Measurements from ENCODE around the gene DGKQ. TPM values are rescaled to one million over a fixed set of nuclear protein-coding genes. Genes with fewer than 3 reads are reported as not detected.

The DGKQ gene
- total and polyA plus RNA-seq, 2 of the 13 experiments (the other 11 are each of a cell fraction or from before 2014, with no cell fraction given) = 4.5 to 7.2 TPM

DNA sequence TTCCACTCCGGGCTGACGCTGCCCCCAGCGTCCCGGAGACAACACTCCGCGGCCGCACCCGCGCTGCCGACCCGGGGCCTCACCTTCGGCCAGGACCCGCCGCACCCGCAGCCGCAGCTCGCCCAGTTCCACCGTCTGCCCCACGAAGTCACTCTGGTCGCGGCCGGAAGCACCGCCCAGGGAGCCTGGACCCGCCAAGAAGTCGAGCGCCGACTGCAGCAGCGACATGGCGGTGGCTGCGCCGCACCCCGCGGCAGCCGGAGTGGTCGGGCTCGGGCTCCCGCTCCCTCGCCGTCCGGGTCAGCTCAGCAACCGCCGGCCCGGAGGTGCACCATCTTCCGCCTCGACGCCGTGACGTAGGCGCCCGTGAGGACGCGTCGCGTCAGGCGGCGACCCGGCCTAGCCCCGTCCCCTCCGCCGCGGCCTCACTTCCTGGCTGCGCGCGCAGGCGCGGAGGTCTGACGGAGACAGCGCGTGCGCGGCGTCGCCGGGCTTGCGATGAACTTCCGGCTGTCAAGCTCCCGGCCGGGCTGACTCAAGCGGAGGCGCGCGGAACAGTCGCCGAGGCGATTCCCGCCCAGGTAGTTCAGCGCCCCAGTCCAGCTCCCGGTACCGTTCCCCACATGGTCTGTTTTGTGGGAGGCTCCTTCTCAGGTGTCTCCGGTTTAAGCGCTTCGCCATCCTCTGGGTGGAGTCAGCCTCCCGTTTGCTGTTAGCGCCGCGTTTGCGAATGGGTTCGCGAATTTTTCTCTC lies 41.2 kb downstream of the DGKQ start, which contains the start of the genes GAK and TMEM175 (continued):
- TF ChIP-seq, protein P1, sequence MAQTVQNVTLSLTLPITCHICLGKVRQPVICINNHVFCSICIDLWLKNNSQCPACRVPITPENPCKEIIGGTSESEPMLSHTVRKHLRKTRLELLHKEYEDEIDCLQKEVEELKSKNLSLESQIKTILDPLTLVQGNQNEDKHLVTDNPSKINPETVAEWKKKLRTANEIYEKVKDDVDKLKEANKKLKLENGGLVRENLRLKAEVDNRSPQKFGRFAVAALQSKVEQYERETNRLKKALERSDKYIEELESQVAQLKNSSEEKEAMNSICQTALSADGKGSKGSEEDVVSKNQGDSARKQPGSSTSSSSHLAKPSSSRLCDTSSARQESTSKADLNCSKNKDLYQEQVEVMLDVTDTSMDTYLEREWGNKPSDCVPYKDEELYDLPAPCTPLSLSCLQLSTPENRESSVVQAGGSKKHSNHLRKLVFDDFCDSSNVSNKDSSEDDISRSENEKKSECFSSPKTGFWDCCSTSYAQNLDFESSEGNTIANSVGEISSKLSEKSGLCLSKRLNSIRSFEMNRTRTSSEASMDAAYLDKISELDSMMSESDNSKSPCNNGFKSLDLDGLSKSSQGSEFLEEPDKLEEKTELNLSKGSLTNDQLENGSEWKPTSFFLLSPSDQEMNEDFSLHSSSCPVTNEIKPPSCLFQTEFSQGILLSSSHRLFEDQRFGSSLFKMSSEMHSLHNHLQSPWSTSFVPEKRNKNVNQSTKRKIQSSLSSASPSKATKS (CRISPR knock-in tag; IDR thresholded peaks at IDR 0.05) = no peak
- peak; percentile 81; the same call in 1 of the 2 replicates for TF ChIP-seq EED (CRISPR knock-in tag; IDR thresholded peaks at IDR 0.05)
- TF ChIP-seq, protein P2, sequence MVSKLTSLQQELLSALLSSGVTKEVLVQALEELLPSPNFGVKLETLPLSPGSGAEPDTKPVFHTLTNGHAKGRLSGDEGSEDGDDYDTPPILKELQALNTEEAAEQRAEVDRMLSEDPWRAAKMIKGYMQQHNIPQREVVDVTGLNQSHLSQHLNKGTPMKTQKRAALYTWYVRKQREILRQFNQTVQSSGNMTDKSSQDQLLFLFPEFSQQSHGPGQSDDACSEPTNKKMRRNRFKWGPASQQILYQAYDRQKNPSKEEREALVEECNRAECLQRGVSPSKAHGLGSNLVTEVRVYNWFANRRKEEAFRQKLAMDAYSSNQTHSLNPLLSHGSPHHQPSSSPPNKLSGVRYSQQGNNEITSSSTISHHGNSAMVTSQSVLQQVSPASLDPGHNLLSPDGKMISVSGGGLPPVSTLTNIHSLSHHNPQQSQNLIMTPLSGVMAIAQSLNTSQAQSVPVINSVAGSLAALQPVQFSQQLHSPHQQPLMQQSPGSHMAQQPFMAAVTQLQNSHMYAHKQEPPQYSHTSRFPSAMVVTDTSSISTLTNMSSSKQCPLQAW (CRISPR knock-in tag; IDR thresholded peaks at IDR 0.05) = peak; percentile 23; the same call in 1 of the 2 replicates
- no peak for TF ChIP-seq EZH2 (conservative IDR thresholded peaks at IDR 0.05; ENCODE audit: low read depth, low read length)
- peak; percentile 77 for TF ChIP-seq ARNT2 (CRISPR knock-in tag; IDR thresholded peaks at IDR 0.05; ENCODE audit: low read depth)
- TF ChIP-seq ZNF775 (CRISPR knock-in tag; IDR thresholded peaks at IDR 0.05; ENCODE audit: borderline replicate concordance) = no peak
- no peak for TF ChIP-seq HNF4A (CRISPR knock-in tag; IDR thresholded peaks at IDR 0.05)
- TF ChIP-seq MZF1 (CRISPR knock-in tag; IDR thresholded peaks at IDR 0.05; ENCODE audit: borderline replicate concordance) = no peak
- 0 out of 2 replicates have a peak, but pooled peaks have one; percentile 3 for TF ChIP-seq ZNF362 (CRISPR knock-in tag; IDR thresholded peaks at IDR 0.05; ENCODE audit: borderline replicate concordance)
- no peak for TF ChIP-seq TCF7L2 (IDR thresholded peaks at IDR 0.05; ENCODE audit: low read depth, low read length)
- TF ChIP-seq RAD21 (CRISPR knock-in tag; IDR thresholded peaks at IDR 0.05) = 0 out of 2 replicates have a peak, but pooled peaks have one; percentile 26
- TF ChIP-seq ZNF354B (CRISPR knock-in tag; IDR thresholded peaks at IDR 0.05) = 0 out of 2 replicates have a peak, but pooled peaks have one; percentile 85
- no peak for TF ChIP-seq FUBP1 (CRISPR knock-in tag; IDR thresholded peaks at IDR 0.05; ENCODE audit: borderline replicate concordance)
- TF ChIP-seq RNF2 (conservative IDR thresholded peaks at IDR 0.05; ENCODE audit: low read depth) = 0 out of 2 replicates have a peak, but pooled peaks have one; percentile 57
- TF ChIP-seq TFAP4 (IDR thresholded peaks at IDR 0.05; ENCODE audit: borderline replicate concordance, low read depth) = peak; percentile 42; the same call in 1 of the 2 replicates
- TF ChIP-seq GABPA (IDR thresholded peaks at IDR 0.05; ENCODE audit: low read depth, low read length) = no peak
- peak; percentile 89 for TF ChIP-seq GABPA (CRISPR knock-in tag; IDR thresholded peaks at IDR 0.05; ENCODE audit: low read depth)
- no peak for TF ChIP-seq ZFP36 (IDR thresholded peaks at IDR 0.05; ENCODE audit: borderline replicate concordance, low read depth, low read length, partially characterized antibody)
